IMR-90 (cell line): ENCODE results near the gene RRP36. TPM values are rescaled to one million over a fixed set of nuclear protein-coding genes. Genes with fewer than 3 reads are reported as not detected.

Experiments used
- ATAC-seq: fragments of 200-7000 bp; cut with Tn5 transposase; 2 replicates; pipeline ENCODE4 v1.9.1; 2020; ENCODE audit warnings: low read depth, mild to moderate bottlenecking, moderate library complexity
- BruUV-seq: library from RNA; stranded (reverse); fragments of 400-500 nt; replicated peaks from 2 replicates; lab custom pipeline; 2021; lab: Mats Ljungman, UMichigan
- CTCF ChIA-PET: fragments of 300-600 bp; formaldehyde crosslinking; extraction: SDS; loops from one replicate; lab custom pipeline; 2021; ENCODE audit warnings: antibody characterized with exemption; lab: Yijun Ruan, JAX
- POLR2A ChIA-PET: fragments of 300-600 bp; sonication (Branson Sonifier 250); formaldehyde crosslinking; loops from one replicate; lab custom pipeline; 2022; ENCODE audit warnings: antibody characterized with exemption; ENCODE audit not compliant: unreplicated experiment; lab: Charles Lee
- DNase-seq: peaks from one replicate; pipeline ENCODE4 v3.0.0; 2013
- H2AFZ ChIP-seq: replicated peaks from 2 replicates; pipeline ENCODE3; 2013; ENCODE audit warnings: low read length, mild to moderate bottlenecking; ENCODE audit not compliant: poor library complexity
- H2AK5ac ChIP-seq: 2 replicates; pipeline ENCODE4 v1.6.1; 2013; ENCODE audit warnings: low read depth, low read length, inconsistent platforms
- H2AK9ac ChIP-seq: replicated peaks from 2 replicates; pipeline ENCODE3; 2013; ENCODE audit warnings: mild to moderate bottlenecking, low read depth, low read length, moderate library complexity; ENCODE audit not compliant: poor library complexity
- H2BK120ac ChIP-seq: 2 replicates; pipeline ENCODE4 v1.6.1; 2013; ENCODE audit warnings: low read depth, low read length, inconsistent platforms
- H2BK15ac ChIP-seq: 3 replicates; pipeline ENCODE4 v1.6.1; 2013; ENCODE audit warnings: low read depth, low read length, inconsistent platforms
- H2BK20ac ChIP-seq: 2 replicates; pipeline ENCODE4 v1.6.1; 2013; ENCODE audit warnings: low read depth, mild to moderate bottlenecking, inconsistent platforms, low read length, moderate library complexity
- H2BK5ac ChIP-seq: 2 replicates; pipeline ENCODE4 v1.6.1; 2013; ENCODE audit warnings: mild to moderate bottlenecking, low read depth, low read length, inconsistent platforms; ENCODE audit not compliant: poor library complexity, severe bottlenecking
- H3K14ac ChIP-seq: replicated peaks from 2 replicates; pipeline ENCODE4 v1.6.1; 2013; ENCODE audit warnings: low read depth, low read length, inconsistent platforms
- H3K18ac ChIP-seq: 2 replicates; pipeline ENCODE4 v1.6.1; 2013; ENCODE audit warnings: low read depth, low read length, control low read depth
- H3K23ac ChIP-seq: 2 replicates; pipeline ENCODE4 v1.6.1; 2013; ENCODE audit warnings: low read depth, low read length, inconsistent platforms
- H3K27ac ChIP-seq: 2 replicates; pipeline ENCODE4 v1.5.1; 2013; ENCODE audit warnings: mild to moderate bottlenecking, control low read depth, low read length; ENCODE audit not compliant: insufficient read depth
- H3K27me3 ChIP-seq: 2 replicates; pipeline ENCODE4 v1.6.1; 2013; ENCODE audit warnings: low read length; ENCODE audit not compliant: control insufficient read depth, insufficient read depth
- H3K36me3 ChIP-seq: 2 replicates; pipeline ENCODE4 v1.6.1; 2013; ENCODE audit warnings: low read length, mixed read lengths; ENCODE audit not compliant: control insufficient read depth, insufficient read depth
- H3K4ac ChIP-seq: 2 replicates; pipeline ENCODE4 v1.6.1; 2013; ENCODE audit warnings: low read depth, low read length, inconsistent platforms
- H3K4me1 ChIP-seq: 2 replicates; pipeline ENCODE4 v1.6.1; 2013; ENCODE audit warnings: low read length, mixed read lengths; ENCODE audit not compliant: control insufficient read depth, insufficient read depth
- H3K4me2 ChIP-seq: 2 replicates; pipeline ENCODE4 v1.6.1; 2013; ENCODE audit warnings: low read depth, mild to moderate bottlenecking, control low read depth, low read length, moderate library complexity
- H3K4me3 ChIP-seq: 2 replicates; pipeline ENCODE4 v1.5.1; 2013; ENCODE audit warnings: low read depth, mild to moderate bottlenecking, control low read depth, low read length, moderate library complexity; ENCODE audit not compliant: insufficient read depth
- H3K56ac ChIP-seq: 2 replicates; pipeline ENCODE4 v1.6.1; 2013; ENCODE audit warnings: low read length, inconsistent platforms; ENCODE audit not compliant: insufficient read depth; ENCODE audit errors: extremely low read depth
- H3K79me1 ChIP-seq, 2 experiments: 2 replicates each; pipeline ENCODE4 v1.6.1; 2013; ENCODE audit warnings: low read length in 2 of 2, inconsistent platforms in 1 of 2, low read depth in 1 of 2
- H3K9ac ChIP-seq: 2 replicates; pipeline ENCODE4 v1.6.1; 2013; ENCODE audit warnings: low read depth, low read length, control low read depth
- H3K9me1 ChIP-seq: 2 replicates; pipeline ENCODE4 v1.6.1; 2013; ENCODE audit warnings: low read length, inconsistent platforms; ENCODE audit not compliant: insufficient read depth
- H3K9me3 ChIP-seq: 2 replicates; pipeline ENCODE4 v1.6.1; 2013; ENCODE audit warnings: low read length; ENCODE audit not compliant: control insufficient read depth, insufficient read depth
- H4K20me1 ChIP-seq: 2 replicates; pipeline ENCODE4 v1.6.1; 2013; ENCODE audit warnings: low read length, inconsistent platforms; ENCODE audit not compliant: insufficient read depth
- H4K5ac ChIP-seq: 2 replicates; pipeline ENCODE4 v1.6.1; 2013; ENCODE audit warnings: mild to moderate bottlenecking, low read depth, low read length, control low read depth
- H4K8ac ChIP-seq, 2 experiments: 2 replicates each; pipeline ENCODE4 v1.6.1; 2013; ENCODE audit warnings: low read depth in 2 of 2, low read length in 2 of 2, control low read depth in 1 of 2, inconsistent platforms in 1 of 2
- H4K91ac ChIP-seq: 2 replicates; pipeline ENCODE4 v1.6.1; 2013; ENCODE audit warnings: low read depth, low read length, inconsistent platforms; ENCODE audit not compliant: insufficient read depth
- CEBPB ChIP-seq: IDR thresholded peaks from 2 replicates; pipeline ENCODE4 v1.6.1; 2012; ENCODE audit warnings: low read depth, low read length, improper control_type of control experiment
- CHD1 ChIP-seq: IDR thresholded peaks from 2 replicates; pipeline ENCODE4 v1.6.1; 2012; ENCODE audit warnings: low read depth, low read length, improper control_type of control experiment
- CTCF ChIP-seq: conservative IDR thresholded peaks from 2 replicates; pipeline ENCODE4 v1.5.1; 2012; ENCODE audit warnings: mild to moderate bottlenecking, low read depth, low read length, improper control_type of control experiment
- ELK1 ChIP-seq: fragments of 150-350 bp; IDR thresholded peaks from 2 replicates; pipeline ENCODE4 v1.6.1; 2016; ENCODE audit warnings: low read depth, mild to moderate bottlenecking, low read length, moderate library complexity, borderline replicate concordance
- FOS ChIP-seq: fragments of 150-350 bp; IDR thresholded peaks from 2 replicates; pipeline ENCODE4 v1.6.1; 2016; ENCODE audit warnings: low read depth, low read length
- MAFK ChIP-seq: IDR thresholded peaks from 2 replicates; pipeline ENCODE4 v1.6.1; 2012; ENCODE audit warnings: low read depth, low read length, improper control_type of control experiment
- MAZ ChIP-seq: IDR thresholded peaks from 2 replicates; pipeline ENCODE4 v1.6.1; 2012; ENCODE audit warnings: low read depth, mild to moderate bottlenecking, low read length, improper control_type of control experiment, moderate library complexity, borderline replicate concordance
- NFE2L2 ChIP-seq: fragments of 150-350 bp; IDR thresholded peaks from 2 replicates; pipeline ENCODE4 v1.6.1; 2016; ENCODE audit warnings: low read depth, mild to moderate bottlenecking, low read length
- POLR2A ChIP-seq: IDR thresholded peaks from 2 replicates; pipeline ENCODE4 v1.6.1; 2012; ENCODE audit warnings: mild to moderate bottlenecking, low read depth, low read length
- RAD21 ChIP-seq: IDR thresholded peaks from 2 replicates; pipeline ENCODE4 v1.6.1; 2012; ENCODE audit warnings: low read length, improper control_type of control experiment
- RCOR1 ChIP-seq: IDR thresholded peaks from 2 replicates; pipeline ENCODE4 v1.6.1; 2012; ENCODE audit warnings: mild to moderate bottlenecking, low read length, improper control_type of control experiment; ENCODE audit not compliant: insufficient replicate concordance
- RFX5 ChIP-seq: IDR thresholded peaks from 2 replicates; pipeline ENCODE4 v1.8.0; 2012; ENCODE audit warnings: low read depth, mild to moderate bottlenecking, low read length, moderate library complexity
- SMC3 ChIP-seq: fragments of 150-350 bp; IDR thresholded peaks from 2 replicates; pipeline ENCODE4 v1.6.1; 2016; ENCODE audit warnings: low read depth, mild to moderate bottlenecking, antibody characterized with exemption, low read length, moderate library complexity
- USF2 ChIP-seq: fragments of 150-350 bp; IDR thresholded peaks from 2 replicates; pipeline ENCODE4 v1.6.1; 2017; ENCODE audit warnings: mild to moderate bottlenecking, antibody characterized with exemption, low read length, low read depth
- WGBS, 2 experiments: methylation state at CpG; one replicate each; pipeline versions ENCODE4 v1.1.5 to v1.1.7; 2013; ENCODE audit warnings: missing lambda C conversion rate in 2 of 2; ENCODE audit not compliant: insufficient read length in 1 of 2; ENCODE audit errors: extremely low coverage in 2 of 2; 5-methylcytosine and 5-hydroxymethylcytosine counted together
- dilution Hi-C: fragments of 300-500 bp; cut with HindIII; formaldehyde crosslinking; loops from one replicate; pipeline ENCODE4 v1.14.3; 2018; ENCODE audit warnings: low sequenced_read_pairs; ENCODE audit not compliant: unreplicated experiment
- in situ Hi-C: fragments of 300-500 bp; cut with MboI; formaldehyde crosslinking; loops from 3 replicates; pipeline ENCODE4 v1.14.3; 2019; ENCODE audit warnings: low sequenced_read_pairs, inconsistent platforms, mixed read lengths
- intact Hi-C: fragments of 100-400 bp; cut with micrococcal nuclease; formaldehyde crosslinking; loops from 2 replicates; pipeline ENCODE4 v1.10.0; 2022
- polyA plus RNA-seq, 3 experiments: library from polyadenylated mRNA; depleted of rRNA; stranded (reverse); fragments of >200 nt; gene quantifications; 2 replicates each; pipeline ENCODE4 v1.2.3, GENCODE V29; 2012; ENCODE audit warnings: low replicate concordance in 1 of 3
- total RNA-seq: library from RNA; depleted of rRNA; stranded (reverse); fragments of >200 nt; gene quantifications from 2 replicates; pipeline ENCODE4 v1.2.3, GENCODE V29; 2012

The RRP36 gene
- total and polyA plus RNA-seq, 2 of the 4 experiments (the other 2 are of a cell fraction): 54.3 to 106 TPM

- Histone ChIP-seq H3K14ac (no peak overlapping the region), H2AK9ac (no peak overlapping the region), H4K20me1 (no peaks in the 10 kb centered on the region; the same call in 1 of the 2 replicates), H3K9ac (no peak overlapping the region), H3K79me1 (peaks cover 5 to 32% of the 10 kb centered on the region in 2 experiments; a peak in 2 of 4 replicates), H3K4ac (no peak overlapping the region), H4K5ac (no peak overlapping the region), H4K91ac (no peak overlapping the region), H3K56ac (no peak overlapping the region), H3K27me3 (no peaks in the 10 kb centered on the region), H2BK15ac (no peak overlapping the region), H2AFZ (no peak overlapping the region), H2BK120ac (no peak overlapping the region), H3K4me3 (no peak overlapping the region), H4K8ac (no peak overlapping the region), H3K4me2 (no peak overlapping the region), H2BK5ac (no peak overlapping the region), H2BK20ac (no peak overlapping the region), H2AK5ac (no peak overlapping the region), H3K27ac (no peak overlapping the region), H3K9me1 (no peaks in the 10 kb centered on the region), H3K9me3 (no peaks in the 10 kb centered on the region), H3K36me3 (peaks cover 54% of the 10 kb centered on the region), H3K4me1 (no peaks in the 10 kb centered on the region), H3K18ac (no peak overlapping the region), H3K23ac (no peak overlapping the region)
- CTCF ChIA-PET: interaction anchor here (1.2 kb wide), 1 partner anchor 16 kb away, joined by 3 read pairs; no protein-coding TSS in a partner anchor
- TF ChIP-seq NFE2L2 (no peak), FOS (no peak), CTCF (no peak), MAFK (no peak), POLR2A (no peak), RAD21 (no peak), RCOR1 (no peak), SMC3 (no peak), RFX5 (no peak), ELK1 (no peak), MAZ (no peak), CHD1 (no peak), USF2 (no peak), CEBPB (no peak)
- 79% methylated on average over 4 of the region's 9 CpGs; no CpG with 5 or more reads in 1 of the 2 experiments for WGBS, 2 experiments
- intact Hi-C loops: no loop called here
- dilution Hi-C loops: no loop called here
- BruUV-seq: no TSS peak
- in situ Hi-C loops: no loop called here
- DNase-seq (no peak), ATAC-seq (no peak)
- POLR2A ChIA-PET: no interaction called here
These were observed 14.3 kb upstream of the RRP36 start for GRCh38 chr6:43007126-43007525.
